Right lobe of liver (tissue), 6 donors: ENCODE measurements around the gene MTARC1. TPM values are rescaled to one million over a fixed set of nuclear protein-coding genes. Genes with fewer than 3 reads are reported as not detected.

Source experiments
- ATAC-seq, 4 donors: fragments of 200-7000 bp; cut with Tn5 transposase; one replicate each; pipeline ENCODE4 v1.9.1; 2020; ENCODE audit warnings: mild to moderate bottlenecking in 4 of 4, moderate library complexity in 4 of 4
- DNase-seq, 3 donors: peaks; one replicate each; pipeline ENCODE4 v3.0.0-alpha.2; 2020
- H3K27ac ChIP-seq, 3 donors: fragments of 200-600 bp; one replicate each; pipeline ENCODE4 v1.8.0; 2022
- H3K27me3 ChIP-seq, 2 donors: fragments of 200-600 bp; one replicate each; pipeline ENCODE4 v1.8.0; 2022
- H3K36me3 ChIP-seq, 4 donors: fragments of 200-600 bp; sonication (generic) in 1 of 4; one replicate each; pipeline versions ENCODE4 v1.5.1 to v1.8.0; 2017 to 2022; ENCODE audit warnings: control low read depth in 1 of 4
- H3K4me1 ChIP-seq, 4 donors: fragments of 200-600 bp; sonication (generic) in 1 of 4; one replicate each; pipeline versions ENCODE4 v1.5.1 to v1.8.0; 2017 to 2022; ENCODE audit warnings: control low read depth in 1 of 4
- H3K4me3 ChIP-seq, 3 donors: fragments of 200-600 bp; one replicate each; pipeline ENCODE4 v1.8.0; 2022
- H3K9me3 ChIP-seq, 4 donors: fragments of 200-600 bp; sonication (generic) in 1 of 4; one replicate each; pipeline versions ENCODE4 v1.5.1 to v1.8.0; 2017 to 2022; ENCODE audit warnings: control low read depth in 1 of 4
- CTCF ChIP-seq, 4 donors: fragments of 200-600 bp in 3 of 4; fragments of 450-650 bp in 1 of 4; IDR thresholded peaks; one replicate each; pipeline versions ENCODE4 v1.5.1 to v1.8.0; 2016 to 2022; ENCODE audit warnings: antibody characterized with exemption in 4 of 4, mild to moderate bottlenecking in 2 of 4
- POLR2A ChIP-seq: fragments of 450-650 bp; IDR thresholded peaks from one replicate; pipeline ENCODE4 v1.6.1; 2017; ENCODE audit warnings: antibody characterized with exemption, mild to moderate bottlenecking
- WGBS: methylation state at CpG from one replicate; pipeline ENCODE4 v1.1.6; 2018; ENCODE audit warnings: low coverage, low lambda C conversion rate; ENCODE audit not compliant: insufficient coverage; ENCODE audit errors: missing lambda C conversion rate; 5-methylcytosine and 5-hydroxymethylcytosine counted together
- intact Hi-C, 2 donors: fragments of 100-400 bp; cut with DNase I; formaldehyde crosslinking; loops; one replicate each; pipeline versions ENCODE4 v1.11.2 to v1.14.1; 2022
- total RNA-seq, 6 experiments: library from RNA; depleted of rRNA in 2 of 6; stranded (reverse); fragments of >200 nt in 2 of 6; fragmentation: NEBNext Ultra II Directional in 3 of 6; extraction: Animal tissue kit (Norgen Biotek cat#: 25700) in 3 of 6; gene quantifications; one replicate each; pipeline versions ENCODE4 v1.1.0 to v1.2.4, GENCODE V29; 2016 to 2023
- donor health status: DM: no; HTN: yes; CAD: no.
- donor health status: DM: no; HTN: no; CAD: no.
- donor health status: DM: no; HTN: no; CAD: no.
- donor health status: DM: no; HTN: yes; CAD: no.
- donor health status: DM: no; HTN: yes; CAD: no.

The MTARC1 gene
- total RNA-seq, 6 experiments from 2014 or later: 14.5 to 83.6 (median 35.2) TPM

GRCh38 chr1:220810179-220810653, 23.5 kb downstream of the MTARC1 start:
- H3K36me3 ChIP-seq: peaks cover 0 to 19% (median 0%) of the 10 kb centered on the region in 4 donors
- TF ChIP-seq CTCF (IDR thresholded peaks at IDR 0.05) (peak; percentile 94 to 99 (median 95)), POLR2A (no peak)
- no peaks in the 10 kb centered on the region for H3K27me3 ChIP-seq
- H3K4me1 ChIP-seq: peaks cover 0 to 13% (median 5%) of the 10 kb centered on the region in 4 donors
- no peak overlapping the region for H3K4me3 ChIP-seq
- no peaks in the 10 kb centered on the region for H3K9me3 ChIP-seq
- H3K27ac ChIP-seq: peak overlapping the region in 2 of 3 donors; percentile 77 to 78
- DNase-seq (peak; percentile 84 to 88 (median 84)), ATAC-seq (peak; percentile 89 to 94 (median 91))
- intact Hi-C loops: no loop called here
- 8% methylated on average over 12 of the region's 20 CpGs for whole genome bisulfite sequencing

DNA sequence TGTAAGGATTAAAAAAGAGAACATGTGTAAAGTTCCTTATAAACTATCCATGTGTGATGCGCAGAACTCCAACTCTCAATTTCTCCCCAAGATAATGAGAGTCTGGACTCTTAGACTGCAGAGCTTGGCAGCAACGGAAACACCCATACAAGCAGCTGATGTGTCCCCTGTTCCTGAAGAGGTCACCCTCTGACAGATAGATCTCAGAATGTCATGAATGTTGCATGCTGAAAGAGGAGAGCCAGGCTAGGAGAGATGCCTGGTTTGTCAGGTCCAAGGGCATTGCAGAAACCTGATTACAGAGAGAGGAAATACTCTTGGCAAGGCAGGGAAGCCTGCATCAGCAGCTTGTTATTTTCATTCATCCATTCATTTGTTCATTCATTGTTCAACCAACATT, 24.2 kb downstream of the MTARC1 start:
- no peak for TF ChIP-seq POLR2A
- no peak for TF ChIP-seq CTCF (IDR thresholded peaks at IDR 0.05)
- no peaks in the 10 kb centered on the region for H3K9me3 ChIP-seq
- H3K27ac ChIP-seq: peak overlapping the region in 2 of 3 donors; percentile 77 to 78
- no peak for DNase-seq
- WGBS: 36% methylated on average over 2 of the region's 2 CpGs
- no peaks in the 10 kb centered on the region for H3K27me3 ChIP-seq
- peaks cover 0 to 19% (median 0%) of the 10 kb centered on the region in 4 donors for H3K36me3 ChIP-seq
- no peak overlapping the region for H3K4me3 ChIP-seq
- peaks cover 0 to 13% (median 5%) of the 10 kb centered on the region in 4 donors for H3K4me1 ChIP-seq
- intact Hi-C loops: no loop called here
- ATAC-seq: peak in 3 of 4 donors; percentile 8 to 40 (median 14)

GRCh38 chr1:220811695-220812094, 25.0 kb downstream of the MTARC1 start:
- Histone ChIP-seq H3K9me3 (no peaks in the 10 kb centered on the region), H3K4me1 (peaks cover 0 to 13% (median 5%) of the 10 kb centered on the region in 4 donors), H3K27ac (no peak overlapping the region), H3K4me3 (no peak overlapping the region), H3K36me3 (peaks cover 0 to 19% (median 0%) of the 10 kb centered on the region in 4 donors), H3K27me3 (no peaks in the 10 kb centered on the region)
- intact Hi-C loops: no loop called here
- DNase-seq: no peak
- TF ChIP-seq CTCF (IDR thresholded peaks at IDR 0.05) (no peak), POLR2A (no peak)
- WGBS: 80% methylated on average over 5 of the region's 5 CpGs
- no peak for ATAC-seq

DNA sequence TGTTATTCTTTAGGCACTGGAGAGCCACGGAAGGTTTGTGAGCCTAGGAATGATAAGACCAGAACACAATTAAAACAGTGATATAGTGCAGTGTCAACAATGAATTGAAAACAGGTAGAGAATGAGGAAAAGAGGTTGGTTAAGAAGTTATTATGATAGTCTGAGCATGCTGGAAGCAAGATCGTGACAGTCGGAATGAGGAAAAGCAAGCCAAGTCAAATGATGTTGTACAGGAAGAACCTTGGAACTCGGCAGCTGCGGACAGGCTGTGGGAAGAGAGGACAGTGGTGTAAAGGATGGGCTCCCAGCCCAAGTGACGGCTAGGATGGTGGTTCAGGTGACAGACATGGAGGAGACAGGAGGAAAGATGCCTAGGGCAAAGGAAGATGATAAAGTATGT, 25.6 kb downstream of the MTARC1 start:
- H3K4me1 ChIP-seq: peaks cover 0 to 13% (median 5%) of the 10 kb centered on the region in 4 donors
- H3K4me3 ChIP-seq: no peak overlapping the region
- peaks cover 0 to 19% (median 0%) of the 10 kb centered on the region in 4 donors for H3K36me3 ChIP-seq
- WGBS: 50% methylated on average over 6 of the region's 6 CpGs
- DNase-seq (no peak), ATAC-seq (no peak)
- H3K27ac ChIP-seq: no peak overlapping the region
- no peaks in the 10 kb centered on the region for H3K9me3 ChIP-seq
- H3K27me3 ChIP-seq: no peaks in the 10 kb centered on the region
- TF ChIP-seq CTCF (IDR thresholded peaks at IDR 0.05): no peak
- no peak for TF ChIP-seq POLR2A
- intact Hi-C loops: no loop called here
